ENCODE results near the gene UIMC1. TPM values are rescaled to one million over a fixed set of nuclear protein-coding genes. Genes with fewer than 3 reads are reported as not detected.
"Not testable (repeated sequence)": the region's sequence is repeated elsewhere in the genome, so short reads cannot be mapped to it uniquely, and the experiment has no call there.

Gene UIMC1
- total RNA-seq, 2 experiments from 2014 or later: 42.7 to 78.5 TPM

- Histone ChIP-seq H3K4me3 (ENCODE audit: low read depth, low read length, poor library complexity, severe bottlenecking) (no peak overlapping the region), H2AFZ (ENCODE audit: low read length) (no peak overlapping the region), H3K36me3 (ENCODE audit: insufficient read depth, low read length) (no peaks in the 10 kb centered on the region), H3K27ac (ENCODE audit: low read depth, low read length, poor library complexity, severe bottlenecking) (no peak overlapping the region), H4K20me1 (ENCODE audit: insufficient read depth, low read length) (no peaks in the 10 kb centered on the region), H3K79me2 (ENCODE audit: insufficient read depth, low read depth, low read length) (no peaks in the 10 kb centered on the region), H3K9me2 (ENCODE audit: insufficient read depth, low read length) (no peaks in the 10 kb centered on the region), H3K9me3 (ENCODE audit: low read length) (no peaks in the 10 kb centered on the region), H3K4me2 (ENCODE audit: low read length) (no peak overlapping the region), H3K4me1 (ENCODE audit: insufficient read depth, low read length, poor library complexity, severe bottlenecking) (no peaks in the 10 kb centered on the region)
- TF ChIP-seq EZH2phosphoT487 (IDR thresholded peaks at IDR 0.05; ENCODE audit: borderline replicate concordance, low read depth, low read length): no peak
- TF ChIP-seq CTCF (conservative IDR thresholded peaks at IDR 0.05; ENCODE audit: low read length): no peak
- CTCF ChIA-PET (ENCODE audit: unreplicated experiment): no interaction called here
- no peak for DNase-seq (ENCODE audit: low spot score)
- intact Hi-C loops (cut with micrococcal nuclease; ENCODE audit: unreplicated experiment): no loop called here
- no TSS peak for BruUV-seq (replicated peaks)
- POLR2A ChIA-PET: no interaction called here
These were observed 132.9 kb downstream of the UIMC1 start for GRCh38 chr5:176873541-176874172.

GRCh38 chr5:176873011-176873410, 133.6 kb downstream of the UIMC1 start:
- H2AFZ ChIP-seq (ENCODE audit: low read length); H3K9me2 ChIP-seq (ENCODE audit: insufficient read depth, low read length); DNase-seq (ENCODE audit: low spot score); BruUV-seq (replicated peaks); H3K79me2 ChIP-seq (ENCODE audit: insufficient read depth, low read depth, low read length); H3K4me2 ChIP-seq (ENCODE audit: low read length); intact Hi-C loops (cut with micrococcal nuclease; ENCODE audit: unreplicated experiment); H3K4me1 ChIP-seq (ENCODE audit: insufficient read depth, low read length, poor library complexity, severe bottlenecking); H3K4me3 ChIP-seq (ENCODE audit: low read depth, low read length, poor library complexity, severe bottlenecking); H3K36me3 ChIP-seq (ENCODE audit: insufficient read depth, low read length); H4K20me1 ChIP-seq (ENCODE audit: insufficient read depth, low read length); H3K27ac ChIP-seq (ENCODE audit: low read depth, low read length, poor library complexity, severe bottlenecking); H3K9me3 ChIP-seq (ENCODE audit: low read length): not testable (repeated sequence)
- ChIA-PET POLR2A (interaction anchor here (0.6 kb wide), 1 partner anchor 47 kb away, joined by 4 read pairs; no protein-coding TSS in a partner anchor), CTCF (ENCODE audit: unreplicated experiment) (interaction anchor here (0.7 kb wide), 1 partner anchor 230 kb away, joined by 3 read pairs; no protein-coding TSS in a partner anchor)

- ChIA-PET CTCF (ENCODE audit: unreplicated experiment) (interaction anchor here (0.7 kb wide), 1 partner anchor 229 kb away, joined by 3 read pairs; no protein-coding TSS in a partner anchor), POLR2A (interaction anchor here (0.6 kb wide), 1 partner anchor 46 kb away, joined by 4 read pairs; no protein-coding TSS in a partner anchor)
- H3K4me2 ChIP-seq (ENCODE audit: low read length); H3K36me3 ChIP-seq (ENCODE audit: insufficient read depth, low read length); H4K20me1 ChIP-seq (ENCODE audit: insufficient read depth, low read length); H3K4me1 ChIP-seq (ENCODE audit: insufficient read depth, low read length, poor library complexity, severe bottlenecking); H2AFZ ChIP-seq (ENCODE audit: low read length); H3K79me2 ChIP-seq (ENCODE audit: insufficient read depth, low read depth, low read length); H3K9me2 ChIP-seq (ENCODE audit: insufficient read depth, low read length); H3K4me3 ChIP-seq (ENCODE audit: low read depth, low read length, poor library complexity, severe bottlenecking); H3K27ac ChIP-seq (ENCODE audit: low read depth, low read length, poor library complexity, severe bottlenecking); DNase-seq (ENCODE audit: low spot score); H3K9me3 ChIP-seq (ENCODE audit: low read length); BruUV-seq (replicated peaks); intact Hi-C loops (cut with micrococcal nuclease; ENCODE audit: unreplicated experiment): not testable (repeated sequence)
These were observed 134.0 kb downstream of the UIMC1 start for GRCh38 chr5:176872586-176872985.

GRCh38 chr5:176870644-176871043, 135.9 kb downstream of the UIMC1 start:
- H3K9me3 ChIP-seq (ENCODE audit: low read length); H3K79me2 ChIP-seq (ENCODE audit: insufficient read depth, low read depth, low read length); H3K4me3 ChIP-seq (ENCODE audit: low read depth, low read length, poor library complexity, severe bottlenecking); H3K36me3 ChIP-seq (ENCODE audit: insufficient read depth, low read length); BruUV-seq (replicated peaks); intact Hi-C loops (cut with micrococcal nuclease; ENCODE audit: unreplicated experiment); H3K4me1 ChIP-seq (ENCODE audit: insufficient read depth, low read length, poor library complexity, severe bottlenecking); H2AFZ ChIP-seq (ENCODE audit: low read length); DNase-seq (ENCODE audit: low spot score); H4K20me1 ChIP-seq (ENCODE audit: insufficient read depth, low read length); H3K9me2 ChIP-seq (ENCODE audit: insufficient read depth, low read length); CTCF ChIA-PET (ENCODE audit: unreplicated experiment); H3K4me2 ChIP-seq (ENCODE audit: low read length); H3K27ac ChIP-seq (ENCODE audit: low read depth, low read length, poor library complexity, severe bottlenecking): not testable (repeated sequence)
- POLR2A ChIA-PET: interaction anchor here (0.7 kb wide), 1 partner anchor 482 kb away, joined by 3 read pairs; no protein-coding TSS in a partner anchor
